HG03354 (cell line): ENCODE results near the gene CENPU.

Source experiments
- ATAC-seq: cut with Tn5 transposase; IDR thresholded peaks from one replicate; pipeline ENCODE4 v1.9.1; 2021; ENCODE audit warnings: mild to moderate bottlenecking; ENCODE audit not compliant: unreplicated experiment, poor library complexity, severe bottlenecking

CENPU gene

DNA sequence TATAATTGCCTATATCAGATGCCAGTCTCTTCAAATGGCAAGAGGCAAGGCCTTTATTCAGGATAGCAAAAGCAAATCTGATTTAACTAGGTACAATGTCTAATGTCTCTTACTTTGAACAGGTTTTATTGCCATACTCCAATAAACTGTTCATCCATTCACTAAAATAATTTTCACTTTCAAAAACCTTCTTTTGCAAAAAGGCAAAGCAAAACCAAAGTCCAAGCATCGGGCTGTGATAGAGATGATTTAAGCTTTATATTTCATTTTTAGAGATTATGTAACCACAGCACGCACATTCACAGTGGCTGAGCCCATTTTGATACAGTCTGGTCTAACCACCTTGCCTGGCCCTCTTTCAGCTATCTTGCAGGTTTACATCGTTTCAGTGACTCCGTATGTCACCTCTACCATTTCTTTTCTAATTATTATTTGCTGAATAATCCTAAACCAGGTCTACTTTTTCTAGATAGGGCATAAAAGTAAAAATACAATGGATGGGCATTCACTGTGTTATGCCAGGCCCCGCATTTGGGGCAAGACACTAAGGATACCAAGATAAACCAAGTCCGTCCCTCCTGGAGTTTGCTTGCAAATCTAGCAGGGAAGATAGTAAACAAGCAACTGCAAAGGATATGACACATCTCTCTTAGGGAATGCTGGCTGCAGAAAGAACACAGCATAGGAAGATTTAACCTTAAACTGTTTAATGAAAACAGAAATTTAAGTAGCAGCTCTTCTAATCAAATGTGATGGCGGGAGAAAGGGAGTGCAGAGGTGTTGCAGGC is 86.4 kb downstream of the CENPU start:
- ATAC-seq: no peak

DNA sequence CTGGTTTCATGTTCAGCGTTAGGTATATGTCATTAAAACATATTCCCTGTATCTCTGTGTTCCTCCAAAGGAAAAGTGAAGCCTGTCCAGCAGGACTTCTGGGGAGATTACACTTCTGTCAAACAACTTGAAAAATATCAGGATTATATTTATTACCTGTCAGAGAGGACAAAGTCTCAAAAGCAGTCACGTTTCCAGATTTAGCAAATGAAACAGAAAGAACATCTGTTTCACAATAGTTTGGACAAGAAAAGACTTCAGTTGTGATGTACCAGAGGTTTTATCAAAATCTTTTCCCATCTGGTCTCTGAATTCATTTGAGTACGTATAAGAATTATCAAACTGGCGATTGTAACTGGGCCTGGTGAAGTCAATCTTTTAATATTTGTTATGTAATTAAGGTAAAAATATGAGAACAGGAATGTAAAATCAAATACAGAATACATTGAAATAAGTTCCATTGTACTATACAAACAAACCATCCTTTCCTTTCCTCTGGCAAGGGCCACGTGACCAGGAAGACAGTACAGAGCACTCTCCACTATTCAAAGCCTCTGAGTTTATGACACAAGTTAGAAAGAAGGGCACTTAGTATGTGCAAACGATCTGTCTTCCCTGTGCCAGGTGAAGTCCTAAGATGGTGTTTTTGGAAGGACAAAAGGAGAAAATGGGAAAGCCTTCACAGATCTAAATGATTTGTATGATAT is 87.8 kb downstream of the CENPU start:
- ATAC-seq: no peak

- no peak for ATAC-seq
Observed at GRCh38 chr4:184644553-184645307, 89.2 kb downstream of the CENPU start.
